HG02623 (cell line): Measurements from ENCODE around the gene OR10C1.
"Not testable (repeated sequence)": the region's sequence is repeated elsewhere in the genome, so short reads cannot be mapped to it uniquely, and the experiment has no call there.

ENCODE experiments used
- ATAC-seq: cut with Tn5 transposase; IDR thresholded peaks from one replicate; pipeline ENCODE4 v1.9.1; 2021; ENCODE audit warnings: moderate library complexity; ENCODE audit not compliant: unreplicated experiment

Gene OR10C1

DNA sequence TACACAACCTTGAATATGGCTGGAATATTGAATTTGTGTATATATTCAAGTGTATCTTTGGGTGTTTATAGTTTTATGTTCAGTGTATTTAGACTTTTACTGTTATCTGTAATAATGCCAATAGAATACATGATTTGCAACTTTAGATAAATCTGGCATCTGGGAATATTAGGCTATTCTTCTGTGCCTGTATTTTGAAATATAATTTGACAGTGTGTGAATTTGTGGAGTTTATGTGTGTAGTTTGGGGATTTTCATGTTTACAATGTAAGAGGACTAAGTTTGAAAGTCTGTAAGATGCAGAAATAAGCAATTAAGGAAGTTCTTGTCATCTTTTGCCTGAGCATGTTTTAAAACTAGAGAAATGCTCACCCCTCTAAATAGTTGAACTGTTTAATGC is at the start of gene OR10C1:
OR10C1 (plus strand) TSS at position 301 of the 400 bp plus-strand sequence. CDS start 710 bp downstream, outside the sequence.
- ATAC-seq: no peak

- ATAC-seq: no peak
Measured at GRCh38 chr6:29395331-29395730, 43.8 kb upstream of the OR10C1 start, which contains the start of gene OR12D2. Gene OR12D2, plus strand, starts transcription at chr6:29395631. Its CDS starts 1,069 bp downstream, at chr6:29396700.

DNA sequence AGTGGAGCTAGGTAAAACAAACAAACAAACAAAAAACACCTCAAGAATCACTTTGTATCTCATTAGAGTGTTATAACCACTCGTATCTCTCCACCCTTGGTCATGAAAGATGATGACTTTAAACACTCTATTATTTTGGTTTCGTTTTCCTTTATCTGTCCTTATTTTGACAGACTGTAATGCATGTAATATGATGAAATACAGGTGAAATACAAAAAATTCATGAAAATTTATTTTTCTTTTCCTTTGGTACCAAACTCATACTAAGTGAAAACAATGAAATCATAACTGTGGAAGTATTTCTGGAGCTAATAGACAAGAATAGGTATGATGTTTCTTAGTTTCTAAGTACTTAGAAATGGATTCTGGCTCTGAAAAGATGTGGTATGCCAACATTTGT is 39.6 kb upstream of the OR10C1 start:
- ATAC-seq: no peak

DNA sequence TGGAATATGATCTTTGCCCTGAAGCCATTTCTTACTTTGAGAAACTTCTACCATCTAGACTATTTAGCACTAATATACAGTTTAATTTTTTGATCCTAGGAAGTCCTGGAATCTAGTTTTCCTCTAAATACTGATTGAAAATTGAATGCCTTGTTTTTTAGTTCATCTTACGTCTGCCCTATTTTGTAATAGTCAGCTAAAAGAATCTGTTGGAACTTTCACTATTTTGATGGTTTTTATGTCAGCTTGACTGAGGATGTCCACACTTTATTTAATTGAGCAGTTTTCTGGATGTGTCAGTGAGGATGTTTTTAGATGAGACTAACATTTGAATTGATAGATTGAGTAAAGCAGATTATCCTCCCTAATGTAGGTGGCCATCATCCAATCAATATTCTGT is 35.3 kb upstream of the OR10C1 start:
- ATAC-seq: no peak

DNA sequence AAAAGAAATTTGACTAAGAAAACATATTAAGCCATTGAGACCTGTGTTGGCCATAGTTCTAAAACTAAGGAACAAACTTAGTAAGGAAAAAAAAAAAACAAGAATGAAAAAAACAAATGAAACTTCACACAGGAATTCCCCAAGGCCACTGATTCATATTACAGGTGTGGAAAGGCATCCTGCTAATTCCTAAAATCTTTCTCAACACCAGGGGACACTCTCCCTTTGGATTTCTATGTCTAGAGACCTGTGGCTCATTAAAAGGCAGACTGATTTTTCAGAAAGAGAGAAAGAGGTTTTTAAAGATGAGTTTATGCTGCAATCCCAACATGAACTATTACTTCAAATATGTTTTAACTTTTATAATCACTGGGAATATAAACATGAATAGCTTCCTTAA is 24.5 kb upstream of the OR10C1 start, which contains the start of gene OR12D1:
OR12D1 (plus strand) TSS at position 341 of the 400 bp plus-strand sequence.
- ATAC-seq: no peak

DNA sequence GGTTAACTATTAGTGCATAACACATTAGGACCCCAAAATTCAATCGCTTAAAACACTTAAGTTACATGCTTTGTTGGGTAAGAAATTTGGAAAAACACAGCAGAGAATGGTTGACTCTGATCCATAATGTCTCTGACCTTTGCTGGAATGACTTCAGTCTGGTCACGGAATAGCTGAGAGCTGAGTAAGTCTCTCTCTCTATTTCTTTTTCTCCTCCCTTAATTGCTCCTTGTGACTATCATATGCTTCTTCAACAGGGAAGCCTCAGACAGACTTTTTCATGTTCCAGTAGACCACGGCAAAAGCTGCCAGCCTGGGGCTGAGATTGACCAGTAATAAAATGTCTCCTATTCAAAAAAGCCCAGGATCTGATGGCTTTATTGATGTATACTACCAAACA is 19.6 kb upstream of the OR10C1 start:
- no peak for ATAC-seq

DNA sequence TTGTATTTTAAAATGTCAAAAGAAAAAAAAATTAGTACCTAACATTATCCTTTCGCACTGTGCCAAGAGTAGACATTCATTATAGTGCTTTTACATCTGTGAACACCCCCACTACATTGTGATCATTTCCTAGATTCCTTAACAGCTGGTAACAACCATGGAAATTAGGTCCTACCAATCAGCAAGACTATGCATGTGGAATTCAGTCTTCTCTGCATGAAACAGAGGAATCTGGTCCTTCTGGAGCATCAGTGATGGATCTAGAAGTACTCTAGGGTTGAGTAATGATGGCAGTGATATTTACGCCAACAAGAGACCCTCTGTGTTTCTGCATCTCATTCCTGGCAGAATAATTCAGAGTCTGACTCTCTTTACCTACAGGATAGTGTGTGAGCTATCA is 14.9 kb upstream of the OR10C1 start:
- no peak for ATAC-seq

- no peak for ATAC-seq
Measured at GRCh38 chr6:29424575-29424974, 14.5 kb upstream of the OR10C1 start.

GRCh38 chr6:29425075-29425474 is 14.0 kb upstream of the OR10C1 start:
- no peak for ATAC-seq

DNA sequence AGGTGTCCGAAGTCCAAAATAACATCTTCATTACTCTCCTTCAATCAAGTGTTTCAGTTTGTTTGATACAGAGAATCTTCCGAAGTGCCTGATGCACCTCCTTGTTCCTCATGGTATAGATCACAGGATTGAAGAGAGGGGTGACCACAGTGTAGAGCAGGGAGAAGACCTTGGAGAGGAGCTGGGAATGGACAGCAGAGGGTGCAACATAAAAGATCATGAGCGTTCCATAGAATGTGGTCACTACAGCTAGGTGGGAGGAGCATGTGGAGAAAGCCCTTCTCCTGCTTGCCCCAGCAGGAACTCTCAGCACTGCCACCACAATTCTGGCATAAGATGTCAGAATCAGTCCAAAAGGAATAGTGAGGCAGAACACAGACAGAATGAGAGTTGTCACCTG is 12.5 kb upstream of the OR10C1 start:
- ATAC-seq: no peak

DNA sequence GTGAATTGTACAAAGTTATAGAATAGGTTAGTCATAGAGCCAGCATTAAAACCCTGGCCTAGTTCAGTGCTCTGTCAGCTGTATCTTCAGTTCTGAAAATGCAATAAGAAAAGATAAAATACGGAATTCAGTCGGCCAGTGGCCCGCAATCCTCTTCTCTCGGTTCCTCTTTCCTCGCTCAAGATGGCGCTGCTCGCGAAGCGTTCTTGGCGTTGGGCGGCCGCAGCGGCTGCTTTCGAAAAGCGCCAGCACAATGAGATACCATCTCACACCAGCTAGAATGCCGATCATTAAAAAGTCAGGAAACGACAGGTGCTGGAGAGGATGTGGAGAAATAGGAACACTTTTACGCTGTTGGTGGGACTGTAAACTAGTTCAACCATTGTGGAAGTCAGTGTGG is 2.4 kb upstream of the OR10C1 start:
- ATAC-seq: not testable (repeated sequence)

DNA sequence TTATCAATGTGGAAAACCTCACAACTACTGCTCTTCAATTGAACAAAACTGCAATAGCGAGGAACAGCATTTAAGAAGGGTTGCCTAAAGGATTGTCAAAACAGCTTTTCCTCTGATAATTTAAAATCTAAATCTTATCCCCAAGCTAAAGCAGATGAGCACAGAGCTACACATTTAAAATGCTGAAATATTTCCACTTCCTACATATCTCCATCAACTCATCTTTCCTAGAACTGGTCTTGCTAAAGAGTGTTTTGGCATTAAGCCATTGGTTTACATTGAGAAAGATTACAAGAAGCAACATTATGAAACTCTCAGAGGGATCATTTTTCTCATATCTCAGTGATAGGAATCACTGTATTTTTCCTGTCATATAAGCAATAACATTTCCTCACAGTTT is 3.6 kb downstream of the OR10C1 start:
- no peak for ATAC-seq

GRCh38 chr6:29444031-29444430 is 4.9 kb downstream of the OR10C1 start:
- ATAC-seq: not testable (repeated sequence)

DNA sequence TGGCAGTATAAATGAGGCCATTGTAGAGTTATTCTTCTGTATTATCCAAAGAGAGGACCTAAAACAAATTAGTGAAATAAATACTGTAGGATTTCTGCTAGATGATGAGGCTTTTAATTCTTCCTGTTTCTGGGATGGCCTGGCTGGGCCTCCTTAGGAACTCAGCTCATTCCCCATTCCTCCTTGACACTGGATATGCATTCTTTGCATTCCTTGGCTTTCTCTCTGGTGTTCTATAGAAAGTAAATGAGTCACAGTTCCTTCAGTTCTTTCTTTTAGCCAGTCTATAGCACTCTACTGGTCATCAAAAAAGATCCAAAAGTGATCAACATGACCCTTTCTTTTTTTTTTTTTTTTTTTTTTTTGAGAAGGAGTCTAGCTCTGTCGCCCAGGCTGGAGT is 8.6 kb downstream of the OR10C1 start:
- no peak for ATAC-seq

- no peak for ATAC-seq
Measured at GRCh38 chr6:29451471-29452193, 12.5 kb downstream of the OR10C1 start.

GRCh38 chr6:29456971-29457370 is 17.9 kb downstream of the OR10C1 start, which contains the start of the genes OR11A1 and OR2H1:
Gene OR11A1, minus strand, starts transcription at chr6:29457071. Its CDS starts 29,430 bp downstream, at chr6:29427641.
Gene OR2H1, plus strand, starts transcription at chr6:29457155. Its CDS starts 4,615 bp downstream, at chr6:29461770.
- no peak for ATAC-seq

DNA sequence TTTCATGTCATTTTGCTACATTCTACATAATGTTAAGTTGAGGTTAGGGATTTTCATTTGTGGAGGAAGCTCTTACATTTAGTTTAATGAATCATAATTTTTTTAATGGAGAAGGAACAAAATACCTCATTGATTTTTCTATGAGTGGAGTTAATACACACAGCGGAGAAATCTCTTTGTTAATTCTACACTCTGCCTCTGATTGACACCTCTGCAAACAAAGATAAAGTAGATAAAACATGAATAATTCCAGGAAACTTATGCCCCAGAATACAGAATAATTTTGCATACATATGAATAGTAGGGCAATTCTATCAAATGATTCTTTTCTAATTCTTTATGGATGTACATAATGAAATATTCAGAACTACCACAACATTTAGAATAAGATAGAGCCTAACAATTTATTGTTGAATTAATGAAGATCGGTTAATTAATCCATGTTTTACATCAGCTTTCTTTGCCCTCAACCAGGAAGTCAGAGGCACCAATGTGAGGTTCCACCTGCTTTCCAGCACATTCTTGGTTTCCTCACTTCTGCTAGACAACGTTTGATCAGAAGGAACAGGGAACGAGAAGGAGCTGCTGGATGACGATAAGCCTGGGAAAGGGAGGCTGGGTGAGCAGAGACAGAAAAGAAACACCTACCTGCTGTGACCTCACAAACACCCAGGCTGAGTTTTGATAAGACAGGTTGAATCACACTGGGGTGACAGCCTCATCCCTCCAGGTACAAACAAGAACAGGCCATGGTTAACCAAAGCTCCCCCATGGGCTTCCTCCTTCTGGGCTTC is 22.1 kb downstream of the OR10C1 start:
- no peak for ATAC-seq

DNA sequence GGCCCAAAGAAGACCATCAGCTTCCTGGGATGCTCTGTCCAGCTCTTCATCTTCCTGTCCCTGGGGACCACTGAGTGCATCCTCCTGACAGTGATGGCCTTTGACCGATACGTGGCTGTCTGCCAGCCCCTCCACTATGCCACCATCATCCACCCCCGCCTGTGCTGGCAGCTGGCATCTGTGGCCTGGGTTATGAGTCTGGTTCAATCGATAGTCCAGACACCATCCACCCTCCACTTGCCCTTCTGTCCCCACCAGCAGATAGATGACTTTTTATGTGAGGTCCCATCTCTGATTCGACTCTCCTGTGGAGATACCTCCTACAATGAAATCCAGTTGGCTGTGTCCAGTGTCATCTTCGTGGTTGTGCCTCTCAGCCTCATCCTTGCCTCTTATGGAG is 22.9 kb downstream of the OR10C1 start:
- ATAC-seq: no peak

DNA sequence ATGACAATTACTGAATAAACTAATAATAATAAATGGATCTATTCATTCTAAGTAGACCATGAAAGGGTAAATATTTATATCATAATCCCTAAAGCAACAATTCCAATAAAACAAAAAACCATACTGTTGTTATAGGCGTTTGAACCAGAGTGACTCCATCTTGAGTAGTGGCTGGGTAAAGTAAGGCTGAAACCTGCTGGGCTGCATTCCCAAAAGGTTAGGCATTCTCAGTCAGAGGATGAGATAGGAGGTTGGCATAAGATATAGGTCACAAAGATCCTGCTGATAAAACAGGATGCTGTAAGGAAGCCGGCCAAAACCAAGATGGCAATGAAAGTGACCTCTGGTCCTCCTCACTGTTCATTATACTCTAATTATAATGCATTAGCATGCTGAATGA is 26.2 kb downstream of the OR10C1 start:
- ATAC-seq: no peak

GRCh38 chr6:29465801-29466200 is 26.7 kb downstream of the OR10C1 start:
- ATAC-seq: no peak

DNA sequence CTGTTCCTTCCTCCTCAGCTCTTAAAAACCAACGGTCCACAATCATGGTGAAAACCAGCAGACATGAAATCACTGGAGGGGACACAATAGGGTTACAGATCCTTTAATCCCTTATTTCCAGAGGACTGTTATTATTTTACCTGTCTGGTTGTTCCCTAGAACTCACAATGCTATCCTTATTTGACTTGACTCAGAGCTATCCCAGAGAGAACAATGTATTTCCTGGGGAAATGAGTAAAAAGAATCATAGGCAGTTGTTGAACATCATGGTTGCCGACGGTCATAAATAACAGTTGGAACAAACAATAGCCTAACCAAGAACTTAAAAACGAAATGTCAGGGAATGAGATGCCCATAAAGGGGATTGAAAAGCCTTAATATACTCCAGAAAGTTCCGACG is 27.1 kb downstream of the OR10C1 start:
- ATAC-seq: no peak

- ATAC-seq: no peak
Measured at GRCh38 chr6:29474996-29475395, 35.9 kb downstream of the OR10C1 start.
